Spleen (tissue), 11 donors: ENCODE results near the gene TRMT112. TPM values are rescaled to one million over a fixed set of nuclear protein-coding genes. Genes with fewer than 3 reads are reported as not detected.

Source experiments
- DNase-seq: peaks from one replicate; pipeline ENCODE4 v3.0.0-alpha.2; 2020
- H3K27ac ChIP-seq, 8 donors: fragments of 200-600 bp; sonication (generic) in 7 of 8; 1 replicate in 4 of 8; 2 replicates in 4 of 8; pipeline versions ENCODE4 v1.5.0 to v1.8.0; 2016 to 2021; ENCODE audit warnings: inconsistent platforms in 4 of 8, mild to moderate bottlenecking in 4 of 8, moderate library complexity in 1 of 8
- H3K27me3 ChIP-seq, 7 donors: fragments of 200-600 bp; sonication (generic) in 6 of 7; replicated peaks in 1 of 7; 1 replicate in 4 of 7; 2 replicates in 3 of 7; pipeline versions ENCODE4 v1.5.0 to v1.8.0; 2016 to 2021; ENCODE audit warnings: inconsistent platforms in 3 of 7, mild to moderate bottlenecking in 1 of 7
- H3K36me3 ChIP-seq, 6 donors: fragments of 200-600 bp; sonication (generic) in 5 of 6; 1 replicate in 4 of 6; 2 replicates in 2 of 6; pipeline versions ENCODE4 v1.5.0 to v1.8.0; 2016 to 2021; ENCODE audit warnings: inconsistent platforms in 2 of 6
- H3K4me1 ChIP-seq, 6 donors: fragments of 200-600 bp; sonication (generic) in 5 of 6; 1 replicate in 3 of 6; 2 replicates in 3 of 6; pipeline versions ENCODE4 v1.5.0 to v1.8.0; 2016 to 2021; ENCODE audit warnings: inconsistent platforms in 3 of 6
- H3K4me3 ChIP-seq, 8 donors: fragments of 200-600 bp; sonication (generic) in 7 of 8; 1 replicate in 4 of 8; 2 replicates in 4 of 8; pipeline versions ENCODE4 v1.5.0 to v1.8.0; 2016 to 2021; ENCODE audit warnings: inconsistent platforms in 4 of 8, mild to moderate bottlenecking in 4 of 8, moderate library complexity in 2 of 8
- H3K9me3 ChIP-seq, 8 donors: fragments of 200-600 bp; sonication (generic) in 7 of 8; 1 replicate in 4 of 8; 2 replicates in 4 of 8; pipeline versions ENCODE4 v1.5.0 to v1.8.0; 2016 to 2021; ENCODE audit warnings: inconsistent platforms in 4 of 8
- POLR2A ChIP-seq, 3 donors: fragments of 450-650 bp; IDR thresholded peaks; one replicate each; pipeline ENCODE4 v1.5.1; 2017; ENCODE audit warnings: antibody characterized with exemption in 3 of 3, mild to moderate bottlenecking in 1 of 3
- POLR2AphosphoS5 ChIP-seq, 3 donors: sonication (generic); formaldehyde crosslinking; IDR thresholded peaks; one replicate each; pipeline ENCODE4 v1.5.1; 2017; ENCODE audit warnings: antibody characterized with exemption in 3 of 3
- WGBS, 5 donors: extraction: QIAGEN DNeasy Blood & Tissue Kit in 3 of 5; methylation state at CpG; one replicate each; pipeline versions ENCODE4 v1.1.5 to v1.1.7; 2013 to 2018; 5-methylcytosine and 5-hydroxymethylcytosine counted together
- intact Hi-C: fragments of 100-400 bp; cut with DNase I; formaldehyde crosslinking; loops from one replicate; pipeline ENCODE4 v1.15.0; 2023; ENCODE audit warnings: low total_unique reads
- polyA plus RNA-seq, 3 donors: library from polyadenylated mRNA; stranded (reverse); fragments of 200-250 nt; gene quantifications; one replicate each; pipeline ENCODE4 v1.2.1, GENCODE V29; 2013
- total RNA-seq, 7 donors: library from RNA; depleted of rRNA in 3 of 7; stranded (reverse); fragments of >200 nt in 3 of 7; fragmentation: NEBNext Ultra II Directional in 4 of 7; extraction: Animal tissue kit (Norgen Biotek cat#: 25700) in 4 of 7; gene quantifications; one replicate each; pipeline versions ENCODE4 v1.1.0 to v1.2.1, GENCODE V29; 2016 to 2021
- TF ChIP-seq, protein P1 (sequence below), 11 experiments: fragments of 200-600 bp in 7 of 11; fragments of 450-650 bp in 4 of 11; sonication (generic) in 4 of 11; IDR thresholded peaks in 8 of 11; conservative IDR thresholded peaks in 3 of 11; 1 replicate in 7 of 11; 2 replicates in 4 of 11; pipeline versions ENCODE4 v1.4.0 to v1.8.0; 2016 to 2021; ENCODE audit warnings: antibody characterized with exemption in 11 of 11, inconsistent platforms in 4 of 11, mild to moderate bottlenecking in 1 of 11
- donor health status: healthy with polysubstance abuse.
- donor health status: DM: no; HTN: no; CAD: no; lungs with moderate emphysema.
- donor health status: DM: no; HTN: no; CAD: no.
- donor health status: Bipolar disorder and iron deficiency.
- donor health status: healthy.
- donor health status: DM: no; HTN: no; CAD: no.
- donor health status: DM: yes; HTN: yes; CAD: no.

TRMT112 gene
- total and polyA plus RNA-seq, 10 donors, result 138 to 431 (median 267) TPM

DNA sequence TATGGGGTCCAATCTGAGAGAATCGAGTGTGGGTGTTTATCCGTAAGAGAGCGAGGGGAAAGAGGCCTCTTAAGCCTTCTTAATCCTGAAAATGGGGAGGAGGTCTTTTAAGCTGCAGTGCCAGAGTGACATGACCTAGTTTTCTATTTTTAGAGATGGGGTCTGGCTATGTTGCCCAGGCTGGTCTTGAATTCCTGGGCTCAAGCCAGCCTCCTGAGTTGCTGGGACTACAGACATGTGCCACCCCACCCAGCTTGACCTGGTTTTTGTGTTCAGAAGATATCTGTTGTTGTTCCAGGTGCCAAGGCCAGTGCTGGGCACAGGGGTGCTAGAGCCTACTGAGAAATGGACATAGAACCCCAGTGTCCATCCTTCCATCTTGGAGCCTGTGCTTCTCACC lies 34.3 kb downstream of the TRMT112 start:
- no peaks in the 10 kb centered on the region for H3K9me3 ChIP-seq
- peaks cover 0 to 47% (median 7%) of the 10 kb centered on the region in 6 donors for H3K36me3 ChIP-seq
- H3K27me3 ChIP-seq, result no peaks in the 10 kb centered on the region
- H3K4me3 ChIP-seq, result peak overlapping the region in 2 of 8 donors; percentile 82 to 89
- intact Hi-C loops, result no loop called here
- H3K27ac ChIP-seq, result peak overlapping the region in 1 of 8 donors; percentile 100
- peaks cover 15 to 54% (median 34%) of the 10 kb centered on the region in 6 donors for H3K4me1 ChIP-seq
- 84 to 96% (median 96%) methylated on average over 3 of the region's 3 CpGs for WGBS, 5 donors
- TF ChIP-seq, protein P1, sequence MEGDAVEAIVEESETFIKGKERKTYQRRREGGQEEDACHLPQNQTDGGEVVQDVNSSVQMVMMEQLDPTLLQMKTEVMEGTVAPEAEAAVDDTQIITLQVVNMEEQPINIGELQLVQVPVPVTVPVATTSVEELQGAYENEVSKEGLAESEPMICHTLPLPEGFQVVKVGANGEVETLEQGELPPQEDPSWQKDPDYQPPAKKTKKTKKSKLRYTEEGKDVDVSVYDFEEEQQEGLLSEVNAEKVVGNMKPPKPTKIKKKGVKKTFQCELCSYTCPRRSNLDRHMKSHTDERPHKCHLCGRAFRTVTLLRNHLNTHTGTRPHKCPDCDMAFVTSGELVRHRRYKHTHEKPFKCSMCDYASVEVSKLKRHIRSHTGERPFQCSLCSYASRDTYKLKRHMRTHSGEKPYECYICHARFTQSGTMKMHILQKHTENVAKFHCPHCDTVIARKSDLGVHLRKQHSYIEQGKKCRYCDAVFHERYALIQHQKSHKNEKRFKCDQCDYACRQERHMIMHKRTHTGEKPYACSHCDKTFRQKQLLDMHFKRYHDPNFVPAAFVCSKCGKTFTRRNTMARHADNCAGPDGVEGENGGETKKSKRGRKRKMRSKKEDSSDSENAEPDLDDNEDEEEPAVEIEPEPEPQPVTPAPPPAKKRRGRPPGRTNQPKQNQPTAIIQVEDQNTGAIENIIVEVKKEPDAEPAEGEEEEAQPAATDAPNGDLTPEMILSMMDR (IDR thresholded peaks at IDR 0.05 in 8 of 11, conservative IDR thresholded peaks at IDR 0.05 in 3 of 11), result no peak
- TF ChIP-seq POLR2A (IDR thresholded peaks at IDR 0.05) (no peak), POLR2AphosphoS5 (IDR thresholded peaks at IDR 0.05) (no peak)
- DNase-seq, result no peak

DNA sequence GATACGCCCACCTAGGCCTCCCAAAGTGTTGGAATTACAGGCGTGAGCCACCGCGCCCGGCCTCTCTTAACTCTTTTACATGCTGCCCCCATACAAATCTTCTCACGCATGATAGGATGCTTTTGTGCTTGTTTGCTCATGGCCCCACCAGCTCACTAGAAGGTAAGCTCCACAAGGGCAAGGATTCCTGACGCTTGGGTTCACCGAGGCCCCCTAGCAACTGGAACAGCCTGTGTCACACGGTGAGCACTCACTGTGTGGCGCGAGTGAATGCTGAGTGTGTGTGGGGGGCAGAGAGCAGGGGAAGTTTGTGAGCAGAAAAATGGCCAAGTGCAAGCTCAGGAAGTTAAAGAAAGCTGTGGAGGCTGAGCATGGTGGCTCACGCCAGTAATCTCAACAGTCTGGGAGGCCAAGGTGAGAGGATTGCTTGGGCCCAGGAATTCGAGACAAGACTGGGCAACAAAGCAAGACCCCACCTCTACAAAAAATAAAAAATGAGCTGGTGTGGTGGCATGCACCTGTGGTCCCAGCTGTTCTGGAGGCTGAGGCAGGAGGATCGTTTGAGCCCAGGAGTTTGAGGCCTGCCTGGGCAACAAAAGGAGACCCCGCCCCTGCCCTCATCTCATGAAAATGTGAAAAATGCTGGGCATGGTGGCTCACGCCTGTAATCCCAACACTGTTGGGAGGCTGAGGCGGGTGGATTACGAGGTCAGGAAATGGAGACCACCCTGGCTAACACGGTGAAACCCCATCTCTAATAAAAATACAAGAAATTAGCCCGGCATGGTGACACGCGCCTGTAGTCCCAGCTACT lies 35.2 kb downstream of the TRMT112 start:
- Histone ChIP-seq H3K36me3 (peaks cover 0 to 51% (median 13%) of the 10 kb centered on the region in 6 donors), H3K4me3 (no peak overlapping the region), H3K27ac (no peak overlapping the region), H3K27me3 (no peaks in the 10 kb centered on the region), H3K9me3 (no peaks in the 10 kb centered on the region), H3K4me1 (peaks cover 15 to 48% (median 31%) of the 10 kb centered on the region in 6 donors)
- no peak for DNase-seq
- 92 to 98% (median 96%) methylated on average over 22 of the region's 22 CpGs for WGBS, 5 donors
- intact Hi-C loops, result no loop called here
- no peak for TF ChIP-seq POLR2AphosphoS5 (IDR thresholded peaks at IDR 0.05)
- TF ChIP-seq POLR2A (IDR thresholded peaks at IDR 0.05), result no peak
- TF ChIP-seq, protein P1 (IDR thresholded peaks at IDR 0.05 in 8 of 11, conservative IDR thresholded peaks at IDR 0.05 in 3 of 11), result no peak

DNA sequence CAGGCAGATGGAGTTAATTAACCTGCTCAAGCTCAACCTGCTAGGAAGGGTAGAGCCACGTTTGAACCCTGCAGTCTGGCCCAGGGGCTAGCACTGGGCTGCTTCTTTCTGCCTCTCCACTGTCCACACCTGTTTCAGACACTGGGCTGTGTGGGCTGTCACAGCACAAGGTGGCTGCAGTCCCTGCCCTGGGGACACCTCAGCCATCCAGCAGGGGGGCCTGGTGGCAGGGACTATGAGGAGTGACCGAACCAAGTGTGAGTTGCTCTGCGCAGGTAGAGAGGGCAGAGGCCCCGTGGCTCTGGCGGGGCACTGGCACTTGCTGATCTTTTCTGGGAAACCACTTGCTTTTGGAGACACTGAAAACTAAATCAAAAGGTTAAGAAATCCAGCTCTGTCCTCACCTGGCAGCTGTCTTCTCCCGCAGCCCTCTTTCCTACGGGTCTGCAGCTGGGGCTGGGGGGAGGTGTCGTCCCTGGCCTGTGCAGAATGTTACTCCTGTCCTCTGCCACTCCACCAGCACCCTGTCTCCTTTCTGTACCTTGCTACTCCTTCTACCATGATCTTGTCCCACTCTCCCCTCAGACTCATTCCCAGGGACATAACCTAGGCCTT lies 38.7 kb downstream of the TRMT112 start:
- Histone ChIP-seq H3K9me3 (no peaks in the 10 kb centered on the region), H3K36me3 (peaks cover 0 to 72% (median 20%) of the 10 kb centered on the region in 6 donors), H3K27me3 (no peaks in the 10 kb centered on the region), H3K4me3 (no peak overlapping the region), H3K27ac (no peak overlapping the region), H3K4me1 (peaks cover 3 to 30% (median 12%) of the 10 kb centered on the region in 6 donors)
- 90 to 95% (median 94%) methylated on average over 8 of the region's 8 CpGs for WGBS, 5 donors
- TF ChIP-seq, protein P1 (IDR thresholded peaks at IDR 0.05 in 8 of 11, conservative IDR thresholded peaks at IDR 0.05 in 3 of 11), result no peak
- TF ChIP-seq POLR2AphosphoS5 (IDR thresholded peaks at IDR 0.05), result no peak
- no peak for DNase-seq
- intact Hi-C loops, result no loop called here
